HPDE6-E6E7 (cell line): Measurements from ENCODE around the gene AP1M1.
"Not testable (repeated sequence)": the region's sequence is repeated elsewhere in the genome, so short reads cannot be mapped to it uniquely, and the experiment has no call there.

ENCODE experiments used
- DNase-seq: peaks from one replicate; pipeline ENCODE4 v3.0.0; 2011; ENCODE audit warnings: missing footprints; ENCODE audit errors: extremely low spot score

AP1M1 gene

GRCh38 chr19:16261584-16262368, 64.1 kb downstream of the AP1M1 start:
- DNase-seq = no peak

GRCh38 chr19:16262618-16263017, 64.9 kb downstream of the AP1M1 start:
- DNase-seq = no peak

GRCh38 chr19:16263141-16263761, 65.5 kb downstream of the AP1M1 start:
- no peak for DNase-seq

GRCh38 chr19:16265205-16265604, 67.5 kb downstream of the AP1M1 start:
- no peak for DNase-seq

- DNase-seq = no peak
Observed at GRCh38 chr19:16265890-16266585, 68.3 kb downstream of the AP1M1 start.

GRCh38 chr19:16266586-16266942, 68.9 kb downstream of the AP1M1 start:
- DNase-seq = no peak

- DNase-seq = no peak
Observed at GRCh38 chr19:16268676-16269319, 71.1 kb downstream of the AP1M1 start.

GRCh38 chr19:16272945-16273344, 75.2 kb downstream of the AP1M1 start:
- DNase-seq = no peak

- DNase-seq = no peak
Observed at GRCh38 chr19:16274447-16274846, 76.7 kb downstream of the AP1M1 start.

GRCh38 chr19:16280306-16280705, 82.6 kb downstream of the AP1M1 start:
- no peak for DNase-seq

GRCh38 chr19:16281743-16282142, 84.0 kb downstream of the AP1M1 start:
- DNase-seq = no peak

- no peak for DNase-seq
Observed at GRCh38 chr19:16283210-16284061, 85.7 kb downstream of the AP1M1 start.

- no peak for DNase-seq
Observed at GRCh38 chr19:16284505-16284904, 86.8 kb downstream of the AP1M1 start.

GRCh38 chr19:16285079-16285478, 87.4 kb downstream of the AP1M1 start:
- DNase-seq = not testable (repeated sequence)

- DNase-seq = no peak
Observed at GRCh38 chr19:16285769-16286498, 88.2 kb downstream of the AP1M1 start.

- no peak for DNase-seq
Observed at GRCh38 chr19:16288544-16288943, 90.8 kb downstream of the AP1M1 start.

GRCh38 chr19:16289594-16289993, 91.9 kb downstream of the AP1M1 start:
- DNase-seq = no peak

- no peak for DNase-seq
Observed at GRCh38 chr19:16290692-16291091, 93.0 kb downstream of the AP1M1 start.

- DNase-seq = no peak
Observed at GRCh38 chr19:16293118-16294091, 95.7 kb downstream of the AP1M1 start.

GRCh38 chr19:16295057-16295456, 97.3 kb downstream of the AP1M1 start:
- DNase-seq = no peak
